T-helper 1 cell treated with Interleukin-12 subunit alpha and Interleukin-12 subunit beta and Interleukin-4 antibody, amounts not matched to agents 30 ng/mL and 1 ng/mL, for 36 hours (primary cell): ENCODE measurements around the gene SCNN1A. TPM values are rescaled to one million over a fixed set of nuclear protein-coding genes. Genes with fewer than 3 reads are reported as not detected.

Source experiments
- intact Hi-C: fragments of 100-400 bp; cut with micrococcal nuclease; formaldehyde crosslinking; loops from one replicate; pipeline ENCODE4 v1.15.1; 2024
- total RNA-seq: library from RNA; stranded (reverse); gene quantifications from 2 replicates; pipeline ENCODE4 v1.2.3, GENCODE V29; 2022

The SCNN1A gene
- total RNA-seq, 1 donor from 2014 or later = not detected

- intact Hi-C loops = no loop called here
Measured at GRCh38 chr12:6303071-6303470, 72.3 kb downstream of the SCNN1A start.

- intact Hi-C loops = no loop called here
Measured at GRCh38 chr12:6302621-6303020, 72.7 kb downstream of the SCNN1A start.

GRCh38 chr12:6301721-6302120 lies 73.6 kb downstream of the SCNN1A start:
- intact Hi-C loops = no loop called here

- intact Hi-C loops = no loop called here
Measured at GRCh38 chr12:6297170-6297569, 78.2 kb downstream of the SCNN1A start.

Other genes with a start within 250 kb of the SCNN1A start
- gene CD9, start 175.2 kb downstream of the SCNN1A start, total RNA-seq = 29.7 and 30.8 TPM in 2 replicates
- not detected in 2 replicates for gene PLEKHG6, start 64.9 kb downstream of the SCNN1A start, total RNA-seq
- 56.4 and 60.2 TPM in 2 replicates for gene TNFRSF1A, start 33.5 kb downstream of the SCNN1A start, total RNA-seq
- gene LTBR, start 8.6 kb upstream of the SCNN1A start, total RNA-seq = 0.20 and 1.0 TPM in 2 replicates
- gene CD27, start 69.4 kb upstream of the SCNN1A start, total RNA-seq = 88.3 and 89.8 TPM in 2 replicates
- 63.1 and 72.0 TPM in 2 replicates for gene TAPBPL, start 76.5 kb upstream of the SCNN1A start, total RNA-seq
- gene VAMP1, start 95.1 kb upstream of the SCNN1A start, total RNA-seq = 39.9 and 44.7 TPM in 2 replicates
- 195 and 201 TPM in 2 replicates for gene MRPL51, start 117.7 kb upstream of the SCNN1A start, total RNA-seq
- 112 and 123 TPM in 2 replicates for gene NCAPD2, start 118.5 kb upstream of the SCNN1A start, total RNA-seq
- 3,817 and 3,902 TPM in 2 replicates for gene GAPDH, start 159.0 kb upstream of the SCNN1A start, total RNA-seq
- gene IFFO1, start 180.5 kb upstream of the SCNN1A start, total RNA-seq = 29.1 and 29.9 TPM in 2 replicates
- gene NOP2, start 192.7 kb upstream of the SCNN1A start, total RNA-seq = 93.7 and 97.0 TPM in 2 replicates
- 294 and 309 TPM in 2 replicates for gene CHD4, start 231.8 kb upstream of the SCNN1A start, total RNA-seq